ENCODE measurements around the gene C14orf119.

- no peak for TF ChIP-seq POLR2A (IDR thresholded peaks at IDR 0.05; ENCODE audit: low read depth, low read length)
- no peak for TF ChIP-seq TAF1 (IDR thresholded peaks at IDR 0.05; ENCODE audit: borderline replicate concordance, low read depth, low read length)
Observed at GRCh38 chr14:23047034-23047634, 48.2 kb upstream of the C14orf119 start.
